Psoas muscle (tissue), 8 donors: ENCODE results near the gene UBE2QL1. TPM values are rescaled to one million over a fixed set of nuclear protein-coding genes. Genes with fewer than 3 reads are reported as not detected.
A peak's percentile ranks its signal among the peaks of the same experiment; 100 is the strongest.

Source experiments
- ATAC-seq, 4 donors: fragments of 200-7000 bp; cut with Tn5 transposase; one replicate each; pipeline ENCODE4 v1.9.1; 2020; ENCODE audit warnings: moderate library complexity in 3 of 4, mild to moderate bottlenecking in 2 of 4
- DNase-seq, 2 donors: peaks; one replicate each; pipeline ENCODE4 v3.0.0-alpha.2; 2020
- H3K27ac ChIP-seq: fragments of 200-600 bp; one replicate; pipeline ENCODE4 v1.8.0; 2022
- H3K27me3 ChIP-seq, 3 donors: fragments of 200-600 bp in 1 of 3; one replicate each; pipeline versions ENCODE4 v1.6.1 to v1.8.0; 2013 to 2022; ENCODE audit warnings: low read length in 2 of 3, mild to moderate bottlenecking in 2 of 3, moderate library complexity in 1 of 3; ENCODE audit not compliant: insufficient read depth in 3 of 3
- H3K36me3 ChIP-seq, 2 donors: fragments of 200-600 bp in 1 of 2; one replicate each; pipeline versions ENCODE4 v1.6.1 to v1.8.0; 2013 to 2022; ENCODE audit warnings: low read depth in 1 of 2, mild to moderate bottlenecking in 1 of 2, moderate library complexity in 1 of 2; ENCODE audit not compliant: insufficient read depth in 1 of 2
- H3K4me1 ChIP-seq: fragments of 200-600 bp; one replicate; pipeline ENCODE4 v1.8.0; 2022
- H3K4me3 ChIP-seq: fragments of 200-600 bp; one replicate; pipeline ENCODE4 v1.8.0; 2022; ENCODE audit warnings: mild to moderate bottlenecking
- H3K9me3 ChIP-seq: fragments of 200-600 bp; one replicate; pipeline ENCODE4 v1.8.0; 2022
- WGBS, 3 donors: extraction: QIAGEN DNeasy Blood & Tissue Kit; methylation state at CpG; one replicate each; pipeline versions ENCODE4 v1.1.6 to v1.1.7; 2013; 5-methylcytosine and 5-hydroxymethylcytosine counted together
- intact Hi-C, 2 donors: fragments of 100-400 bp; cut with DNase I; formaldehyde crosslinking; loops; one replicate each; pipeline versions ENCODE4 v1.11.0 to v1.14.2; 2022
- polyA plus RNA-seq, 3 donors: library from polyadenylated mRNA; stranded (reverse); fragments of 200-250 nt; gene quantifications; one replicate each; pipeline ENCODE4 v1.2.3, GENCODE V29; 2013
- total RNA-seq, 4 donors: library from RNA; stranded (reverse); fragmentation: NEBNext Ultra II Directional in 2 of 4; extraction: Animal tissue kit (Norgen Biotek cat#: 25700) in 2 of 4; gene quantifications; one replicate each; pipeline versions ENCODE4 v1.2.1 to v1.2.4, GENCODE V29; 2021 to 2023
- TF ChIP-seq, protein P1 (sequence below): fragments of 200-600 bp; IDR thresholded peaks from one replicate; pipeline ENCODE4 v1.8.0; 2022; ENCODE audit warnings: antibody characterized with exemption
- donor health status: healthy with polysubstance abuse.
- donor health status: DM: no; HTN: no; CAD: no; lungs with moderate emphysema.
- donor health status: Bipolar disorder and iron deficiency.
- donor health status: healthy.
- donor health status: DM: yes; HTN: yes; CAD: no.
- donor health status: DM: no; HTN: no; CAD: no.
- donor health status: DM: no; HTN: no; CAD: no.
- donor health status: DM: yes; HTN: yes; CAD: no.

The UBE2QL1 gene
- total and polyA plus RNA-seq, 7 donors, result 3.2 to 96.2 (median 20.9) TPM

DNA sequence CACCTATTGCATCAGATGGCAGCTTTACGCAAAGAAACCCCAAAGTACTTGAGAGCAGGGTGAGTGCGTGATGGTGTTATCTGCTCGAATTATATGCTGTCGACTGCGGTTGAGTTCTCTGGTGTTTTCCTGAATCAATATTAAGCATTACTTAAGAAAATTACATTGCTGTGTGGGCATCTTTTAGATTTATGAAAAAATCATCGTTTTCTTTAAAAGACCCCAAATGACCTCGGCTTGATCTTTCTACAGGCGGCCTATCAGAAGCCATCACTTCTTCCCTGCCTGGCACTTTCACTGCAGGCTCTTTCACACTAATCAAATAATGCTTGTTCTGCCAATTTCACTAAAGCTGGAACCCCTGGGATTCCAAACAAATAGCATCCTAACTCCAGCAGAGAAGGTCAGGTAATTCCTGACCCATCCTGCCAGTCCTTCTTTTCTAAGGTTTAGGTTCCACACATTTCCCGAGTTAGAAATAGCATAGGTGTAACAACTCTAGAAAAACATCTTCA lies 1.7 kb downstream of the UBE2QL1 start:
- DNase-seq (no peak), ATAC-seq (peak in 1 of 4 donors; percentile 23)
- H3K27ac ChIP-seq, result peak overlapping the region; percentile 91
- H3K36me3 ChIP-seq, result no peaks in the 10 kb centered on the region
- 15 to 30% (median 19%) methylated on average over 9 of the region's 9 CpGs for WGBS, 3 donors
- peak overlapping the region; percentile 84 for H3K4me3 ChIP-seq
- intact Hi-C loops, result loop anchor here (2.0 to 10.0 kb wide), 6 partner anchors 77 to 264 kb away; partner anchors contain the start of gene TENT4A (in 1 of the 2)
- no peaks in the 10 kb centered on the region for H3K9me3 ChIP-seq
- H3K27me3 ChIP-seq, result no peaks in the 10 kb centered on the region
- H3K4me1 ChIP-seq, result peaks cover 42% of the 10 kb centered on the region
- TF ChIP-seq, protein P1, sequence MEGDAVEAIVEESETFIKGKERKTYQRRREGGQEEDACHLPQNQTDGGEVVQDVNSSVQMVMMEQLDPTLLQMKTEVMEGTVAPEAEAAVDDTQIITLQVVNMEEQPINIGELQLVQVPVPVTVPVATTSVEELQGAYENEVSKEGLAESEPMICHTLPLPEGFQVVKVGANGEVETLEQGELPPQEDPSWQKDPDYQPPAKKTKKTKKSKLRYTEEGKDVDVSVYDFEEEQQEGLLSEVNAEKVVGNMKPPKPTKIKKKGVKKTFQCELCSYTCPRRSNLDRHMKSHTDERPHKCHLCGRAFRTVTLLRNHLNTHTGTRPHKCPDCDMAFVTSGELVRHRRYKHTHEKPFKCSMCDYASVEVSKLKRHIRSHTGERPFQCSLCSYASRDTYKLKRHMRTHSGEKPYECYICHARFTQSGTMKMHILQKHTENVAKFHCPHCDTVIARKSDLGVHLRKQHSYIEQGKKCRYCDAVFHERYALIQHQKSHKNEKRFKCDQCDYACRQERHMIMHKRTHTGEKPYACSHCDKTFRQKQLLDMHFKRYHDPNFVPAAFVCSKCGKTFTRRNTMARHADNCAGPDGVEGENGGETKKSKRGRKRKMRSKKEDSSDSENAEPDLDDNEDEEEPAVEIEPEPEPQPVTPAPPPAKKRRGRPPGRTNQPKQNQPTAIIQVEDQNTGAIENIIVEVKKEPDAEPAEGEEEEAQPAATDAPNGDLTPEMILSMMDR, result no peak

DNA sequence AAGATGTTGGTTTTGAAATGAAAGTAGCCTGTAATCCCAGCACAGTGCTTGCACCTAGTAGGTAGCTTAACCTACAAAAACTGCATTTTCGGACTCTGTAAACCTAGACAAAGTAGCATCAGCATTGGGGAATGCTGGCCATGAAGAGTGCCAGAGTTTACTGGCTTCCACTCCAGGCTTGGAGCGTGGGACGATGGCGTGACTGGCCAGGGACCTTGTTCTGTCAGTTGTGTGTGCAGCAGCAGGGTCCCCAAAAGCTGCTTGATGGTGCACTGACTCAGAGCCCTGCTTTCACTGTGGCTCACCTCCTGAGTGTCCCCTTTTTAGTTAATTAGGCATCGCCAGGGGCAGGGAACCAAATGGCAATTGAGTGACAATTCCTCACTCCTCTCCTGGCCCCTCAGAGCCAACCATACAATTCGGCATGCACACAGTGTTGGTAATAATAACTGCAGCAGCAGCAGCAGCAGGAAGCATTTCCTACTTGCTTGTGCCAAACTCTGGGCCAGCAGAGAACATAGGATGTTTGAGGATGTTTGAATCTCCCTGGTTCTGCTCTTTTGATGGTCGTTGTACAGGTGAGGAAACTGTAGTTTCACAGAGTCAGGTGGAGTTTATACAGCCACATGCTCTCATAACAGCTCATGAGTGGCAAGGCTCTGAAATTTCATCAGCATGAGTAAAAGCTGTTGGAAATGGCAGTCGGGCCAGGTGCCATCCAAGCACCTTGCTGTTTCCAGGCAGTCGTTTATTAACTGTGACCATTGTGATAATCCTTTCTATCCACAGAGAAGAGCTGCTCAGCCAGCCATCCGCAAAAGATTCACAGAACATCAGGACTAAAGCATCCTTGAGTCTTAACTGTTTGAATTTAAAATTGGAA lies 4.2 kb downstream of the UBE2QL1 start:
- peaks cover 60% of the 10 kb centered on the region for H3K4me1 ChIP-seq
- peak overlapping the region; percentile 84 for H3K4me3 ChIP-seq
- H3K36me3 ChIP-seq, result peaks cover 0 to 5% of the 10 kb centered on the region in 2 donors
- intact Hi-C loops, result loop anchor here (5.0 to 10.0 kb wide), 5 partner anchors 74 to 262 kb away; partner anchors contain the start of gene TENT4A (in 1 of the 2)
- ATAC-seq, result peak; percentile 42 to 69 (median 55)
- WGBS, 3 donors, result 20 to 32% (median 26%) methylated on average over 10 of the region's 10 CpGs
- H3K27ac ChIP-seq, result peak overlapping the region; percentile 91
- H3K27me3 ChIP-seq, result no peaks in the 10 kb centered on the region
- TF ChIP-seq, protein P1, result no peak
- no peaks in the 10 kb centered on the region for H3K9me3 ChIP-seq
- peak; percentile 31 to 81 for DNase-seq

DNA sequence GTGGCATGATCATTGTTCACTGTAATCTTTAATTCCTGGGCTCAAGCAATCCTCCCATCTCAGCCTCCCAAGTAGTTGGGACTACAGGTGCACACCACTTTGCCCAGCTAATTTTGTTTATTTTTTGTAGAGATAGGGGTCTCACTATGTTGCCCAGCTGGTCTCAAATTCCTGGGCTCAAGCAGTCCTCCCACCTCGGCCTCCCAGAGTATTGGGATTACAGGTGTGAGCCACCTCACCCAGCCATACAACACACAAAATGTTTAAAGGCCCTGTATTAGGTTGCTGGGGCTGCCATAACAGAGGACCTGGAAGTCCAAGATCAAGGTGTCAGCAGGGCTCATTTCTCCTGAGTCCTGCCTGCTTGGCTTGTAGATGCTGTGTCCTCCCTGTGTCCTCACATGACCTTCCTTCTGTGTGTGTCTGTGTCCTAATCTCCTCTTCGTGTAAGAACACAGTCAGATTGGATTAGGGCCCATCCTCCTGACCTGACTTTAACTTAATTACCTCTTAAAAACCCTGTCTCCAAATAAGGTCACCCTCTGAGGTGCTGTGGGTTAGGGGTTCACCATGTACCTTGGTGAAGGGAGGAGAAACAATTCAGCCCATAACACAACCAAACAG lies 5.4 kb downstream of the UBE2QL1 start:
- Histone ChIP-seq H3K36me3 (peaks cover 0 to 8% of the 10 kb centered on the region in 2 donors), H3K27ac (peak overlapping the region; percentile 91), H3K9me3 (no peaks in the 10 kb centered on the region), H3K4me3 (peak overlapping the region; percentile 39), H3K27me3 (no peaks in the 10 kb centered on the region), H3K4me1 (peaks cover 63% of the 10 kb centered on the region)
- TF ChIP-seq, protein P1, result no peak
- intact Hi-C loops, result loop anchor here (5.0 to 10.0 kb wide), 5 partner anchors 73 to 261 kb away; partner anchors contain the start of gene TENT4A (in 1 of the 2)
- 27 to 59% (median 33%) methylated on average over 2 of the region's 2 CpGs for WGBS, 3 donors
- ATAC-seq, result peak in 3 of 4 donors; percentile 21 to 48 (median 47)
- DNase-seq, result no peak

DNA sequence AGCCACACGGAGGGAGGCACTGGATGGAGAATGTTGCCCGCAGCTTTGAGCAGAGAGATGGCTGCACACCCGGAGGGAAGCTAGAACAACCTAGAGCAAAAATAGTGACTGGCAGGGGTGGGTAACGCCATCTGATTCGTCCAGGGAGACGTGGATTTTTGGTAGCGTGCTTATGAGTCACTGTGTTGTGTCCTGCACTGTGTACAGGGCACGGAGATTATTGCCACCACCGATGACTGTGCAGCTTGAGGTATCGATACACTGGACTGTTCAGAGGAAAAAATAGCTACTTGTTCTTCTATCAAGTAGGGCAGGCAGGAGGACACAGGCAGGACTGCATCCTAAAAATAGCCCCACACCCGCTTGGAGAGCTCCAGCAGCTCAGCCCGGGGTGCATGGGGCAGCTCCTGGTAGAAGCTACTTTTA lies 6.0 kb downstream of the UBE2QL1 start:
- Histone ChIP-seq H3K36me3 (peaks cover 0 to 8% of the 10 kb centered on the region in 2 donors), H3K27me3 (no peaks in the 10 kb centered on the region), H3K4me1 (peaks cover 65% of the 10 kb centered on the region), H3K4me3 (peak overlapping the region; percentile 39), H3K9me3 (no peaks in the 10 kb centered on the region), H3K27ac (peak overlapping the region; percentile 91)
- DNase-seq (peak; percentile 36 to 86), ATAC-seq (peak; percentile 77 to 86 (median 82))
- 18 to 34% (median 20%) methylated on average over 12 of the region's 12 CpGs for WGBS, 3 donors
- intact Hi-C loops, result loop anchor here (5.0 to 10.0 kb wide), 7 partner anchors 38 to 260 kb away; partner anchors contain the start of gene TENT4A (in 1 of the 2)
- TF ChIP-seq, protein P1, result no peak
